Bronchial epithelial cell (primary cell): ENCODE measurements around the gene FTCD. TPM values are rescaled to one million over a fixed set of nuclear protein-coding genes. Genes with fewer than 3 reads are reported as not detected.

Experiments
- DNase-seq: peaks from one replicate; pipeline ENCODE4 v3.0.0-alpha.2; 2010; ENCODE audit warnings: low read depth
- FAIRE-seq: peaks from 2 replicates; lab custom pipeline; 2011; peaks lifted over from hg19 to GRCh38; lab: Jason Lieb, UNC
- H3K27me3 ChIP-seq: 2 replicates; pipeline ENCODE4 v1.5.1; 2011; ENCODE audit warnings: low read length; ENCODE audit not compliant: control insufficient read depth, insufficient read depth
- H3K36me3 ChIP-seq: 2 replicates; pipeline ENCODE4 v1.5.1; 2011; ENCODE audit warnings: low read length; ENCODE audit not compliant: control insufficient read depth, insufficient read depth
- H3K4me3 ChIP-seq: 2 replicates; pipeline ENCODE4 v1.5.1; 2011; ENCODE audit warnings: mild to moderate bottlenecking, low read depth, low read length, control low read depth
- total RNA-seq: library from RNA; depleted of rRNA; stranded (reverse); fragments of >200 nt; gene quantifications from 2 replicates; pipeline ENCODE4 v1.2.1, GENCODE V29; 2014
- TF ChIP-seq, protein P1 (sequence below): IDR thresholded peaks from 2 replicates; pipeline ENCODE4 v1.5.1; 2011; ENCODE audit warnings: mild to moderate bottlenecking, moderate library complexity, low read length, control low read depth, inconsistent platforms; ENCODE audit not compliant: insufficient read depth, severe bottlenecking

FTCD gene
- total RNA-seq, 1 donor from 2014 or later = not detected

DNA sequence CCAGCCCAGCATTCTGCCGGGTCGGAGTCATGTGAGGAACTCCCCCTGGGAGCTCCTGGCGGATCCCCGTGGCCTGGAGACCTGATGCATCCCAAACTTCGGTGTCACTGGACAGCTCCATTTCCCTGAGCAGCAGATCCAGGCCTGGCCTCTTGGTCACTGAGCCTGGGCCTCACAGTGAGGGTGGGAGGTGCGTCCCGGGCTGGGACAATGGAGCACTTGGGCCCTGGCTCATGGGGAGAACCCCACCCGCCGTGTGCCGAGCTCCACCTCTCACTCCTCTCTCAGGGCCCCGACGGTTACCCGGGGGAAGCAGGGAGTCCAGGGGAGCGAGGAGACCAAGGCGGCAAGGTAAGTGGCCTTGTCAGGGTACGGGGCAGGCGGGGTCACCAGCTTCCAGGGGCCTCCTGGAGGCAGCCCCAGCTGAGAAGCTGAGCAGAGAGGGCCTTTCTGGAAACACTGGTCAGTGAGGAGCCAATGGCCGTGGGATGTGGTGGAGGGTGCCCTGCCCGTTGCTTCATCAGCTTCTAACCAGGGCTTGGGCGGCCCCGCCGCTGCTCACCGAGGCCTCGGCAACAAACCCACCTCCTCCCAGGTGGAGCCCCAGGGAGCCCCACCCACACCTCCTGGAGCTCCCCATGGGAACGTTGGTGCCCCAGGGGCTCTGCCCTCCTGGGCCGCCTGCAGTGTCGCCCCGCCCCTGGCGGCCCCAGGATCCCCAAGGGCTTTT is 37.6 kb downstream of the FTCD start:
- H3K4me3 ChIP-seq = no peak overlapping the region
- FAIRE-seq (no peak), DNase-seq (no peak)
- no peaks in the 10 kb centered on the region for H3K36me3 ChIP-seq
- no peaks in the 10 kb centered on the region for H3K27me3 ChIP-seq
- TF ChIP-seq, protein P1, sequence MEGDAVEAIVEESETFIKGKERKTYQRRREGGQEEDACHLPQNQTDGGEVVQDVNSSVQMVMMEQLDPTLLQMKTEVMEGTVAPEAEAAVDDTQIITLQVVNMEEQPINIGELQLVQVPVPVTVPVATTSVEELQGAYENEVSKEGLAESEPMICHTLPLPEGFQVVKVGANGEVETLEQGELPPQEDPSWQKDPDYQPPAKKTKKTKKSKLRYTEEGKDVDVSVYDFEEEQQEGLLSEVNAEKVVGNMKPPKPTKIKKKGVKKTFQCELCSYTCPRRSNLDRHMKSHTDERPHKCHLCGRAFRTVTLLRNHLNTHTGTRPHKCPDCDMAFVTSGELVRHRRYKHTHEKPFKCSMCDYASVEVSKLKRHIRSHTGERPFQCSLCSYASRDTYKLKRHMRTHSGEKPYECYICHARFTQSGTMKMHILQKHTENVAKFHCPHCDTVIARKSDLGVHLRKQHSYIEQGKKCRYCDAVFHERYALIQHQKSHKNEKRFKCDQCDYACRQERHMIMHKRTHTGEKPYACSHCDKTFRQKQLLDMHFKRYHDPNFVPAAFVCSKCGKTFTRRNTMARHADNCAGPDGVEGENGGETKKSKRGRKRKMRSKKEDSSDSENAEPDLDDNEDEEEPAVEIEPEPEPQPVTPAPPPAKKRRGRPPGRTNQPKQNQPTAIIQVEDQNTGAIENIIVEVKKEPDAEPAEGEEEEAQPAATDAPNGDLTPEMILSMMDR = no peak

DNA sequence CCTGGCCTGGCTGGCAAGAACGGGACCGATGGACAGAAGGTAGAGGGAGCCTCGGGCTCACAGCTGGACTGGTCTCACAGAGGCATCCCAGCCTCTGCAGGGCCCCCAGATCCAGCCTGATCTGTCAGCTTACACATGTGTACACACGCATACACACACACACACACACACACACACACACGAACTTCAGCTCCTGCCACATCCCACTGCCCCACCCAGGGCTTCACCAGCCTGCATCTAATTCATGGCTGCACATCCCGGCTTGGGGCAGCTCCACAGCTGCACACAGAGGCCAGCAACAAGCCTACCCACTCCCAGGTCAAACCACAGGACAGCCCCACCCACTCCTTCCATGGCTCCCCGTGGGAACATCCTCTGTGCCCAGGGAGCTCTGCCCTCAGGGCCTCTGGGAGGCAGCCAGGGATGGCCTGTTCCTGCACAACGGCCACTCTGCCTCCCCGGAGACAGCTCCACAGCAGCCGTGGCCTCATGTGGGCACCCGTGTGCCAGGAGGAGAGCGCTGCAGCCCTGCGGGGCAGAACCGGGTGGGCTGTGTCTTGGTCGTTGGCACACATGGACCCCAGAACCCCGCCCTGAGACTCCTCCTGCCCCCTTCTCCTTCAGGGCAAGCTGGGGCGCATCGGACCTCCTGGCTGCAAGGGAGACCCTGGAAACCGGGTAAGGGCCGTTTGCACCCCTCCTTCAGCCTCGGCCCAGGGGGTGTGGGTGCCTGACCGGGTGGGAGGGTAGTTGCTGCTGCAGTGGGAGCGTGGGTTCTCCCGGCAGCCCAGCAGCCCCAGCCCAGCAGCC is 38.4 kb downstream of the FTCD start:
- H3K27me3 ChIP-seq = no peaks in the 10 kb centered on the region
- DNase-seq (no peak), FAIRE-seq (no peak)
- H3K36me3 ChIP-seq = no peaks in the 10 kb centered on the region
- TF ChIP-seq, protein P1 = no peak
- no peak overlapping the region for H3K4me3 ChIP-seq

DNA sequence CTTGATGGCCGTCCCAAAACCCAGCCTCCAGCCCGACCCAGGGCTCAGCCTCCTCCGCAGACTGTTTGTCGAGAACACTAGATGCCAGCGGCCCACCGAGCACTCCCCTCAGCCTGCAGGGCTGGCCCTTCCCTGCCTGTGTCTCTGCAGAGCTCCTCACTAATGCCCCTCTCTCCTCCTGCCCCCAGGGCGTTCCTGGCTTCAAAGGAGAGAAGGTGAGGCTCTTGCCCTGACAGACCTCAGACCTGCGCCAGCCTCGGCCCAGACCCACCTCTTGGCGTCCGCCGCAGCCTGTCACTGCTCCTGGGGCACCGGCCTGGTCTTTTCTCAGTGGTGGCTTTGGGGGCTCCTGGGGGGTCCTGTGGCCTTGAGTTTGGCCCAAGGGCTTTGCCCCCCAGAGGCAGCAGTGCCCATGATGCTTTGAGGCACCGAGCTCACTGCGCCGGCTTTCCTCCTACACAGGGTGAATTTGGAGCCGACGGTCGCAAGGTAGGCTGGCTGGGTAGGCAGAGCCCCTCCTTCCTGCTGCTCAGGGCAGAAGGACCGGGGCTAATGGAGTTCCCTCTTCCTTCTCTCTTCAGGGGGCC is 39.1 kb downstream of the FTCD start:
- Histone ChIP-seq H3K4me3 (no peak overlapping the region), H3K27me3 (no peaks in the 10 kb centered on the region), H3K36me3 (no peaks in the 10 kb centered on the region)
- TF ChIP-seq, protein P1 = no peak
- DNase-seq = no peak
- FAIRE-seq = no peak

DNA sequence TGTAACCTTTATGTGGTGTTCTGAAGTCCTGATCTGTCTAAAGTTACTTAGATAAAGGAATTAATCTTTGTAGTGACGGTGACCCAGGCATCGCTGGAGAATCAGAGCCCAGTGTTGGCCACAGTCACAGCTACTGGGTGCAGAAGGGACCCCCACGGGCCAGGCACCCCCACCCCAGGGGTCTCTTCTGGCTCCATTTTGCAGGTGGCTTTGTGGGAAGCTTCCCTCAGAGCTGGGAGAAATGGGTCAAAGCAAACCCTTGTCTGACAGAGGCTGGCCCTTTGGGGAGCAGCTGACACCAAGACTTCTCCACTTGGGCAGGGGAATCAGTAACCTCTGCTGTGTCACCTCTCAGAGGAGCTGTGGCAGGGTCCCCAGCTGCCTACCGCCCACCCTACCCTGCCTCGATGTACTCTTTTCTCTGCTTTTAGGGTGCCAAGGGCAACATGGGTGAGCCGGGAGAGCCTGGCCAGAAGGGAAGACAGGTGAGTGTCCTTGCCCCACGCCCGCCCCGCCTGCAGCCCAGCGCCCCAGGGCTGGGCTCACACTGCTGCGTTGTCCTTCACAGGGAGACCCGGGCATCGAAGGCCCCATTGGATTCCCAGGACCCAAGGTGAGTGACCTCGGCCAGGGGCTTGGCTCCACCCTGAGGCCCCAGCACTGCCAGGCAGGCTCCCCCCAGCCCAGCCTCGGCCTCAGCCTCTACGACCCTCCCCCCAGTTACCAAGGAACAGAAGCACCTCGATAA is 39.8 kb downstream of the FTCD start:
- no peak for DNase-seq
- TF ChIP-seq, protein P1 = no peak

DNA sequence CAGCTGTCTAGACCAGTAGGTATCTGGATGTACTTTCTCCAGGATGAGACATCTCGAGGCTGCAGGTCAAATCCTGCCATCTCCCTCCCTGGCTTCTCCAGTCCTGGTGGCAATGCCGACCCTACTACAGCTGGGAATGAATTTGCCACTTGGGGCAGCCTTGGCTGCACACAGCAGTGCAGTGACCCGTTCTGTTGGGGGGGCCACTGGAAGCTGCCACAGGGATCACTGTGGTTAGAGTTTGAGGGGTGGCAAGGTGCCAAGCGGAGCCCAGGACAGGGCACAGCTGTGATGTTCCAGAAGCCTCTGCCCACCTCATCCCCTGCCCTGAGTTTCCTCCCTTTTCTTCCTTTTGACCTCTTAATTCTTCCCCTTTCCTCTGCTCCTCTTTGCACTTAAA is 40.4 kb downstream of the FTCD start:
- Histone ChIP-seq H3K4me3 (no peak overlapping the region), H3K27me3 (no peaks in the 10 kb centered on the region), H3K36me3 (no peaks in the 10 kb centered on the region)
- TF ChIP-seq, protein P1 = no peak
- DNase-seq (no peak), FAIRE-seq (no peak)

More for the DNA sequence above, 39.8 kb downstream of the FTCD start:
- H3K4me3 ChIP-seq = no peak overlapping the region
- FAIRE-seq = no peak
- H3K27me3 ChIP-seq = no peaks in the 10 kb centered on the region
- H3K36me3 ChIP-seq = no peaks in the 10 kb centered on the region
